Psoas muscle (tissue), 8 donors: ENCODE measurements around the gene TBXAS1. TPM values are rescaled to one million over a fixed set of nuclear protein-coding genes. Genes with fewer than 3 reads are reported as not detected.
A peak's percentile ranks its signal among the peaks of the same experiment; 100 is the strongest.

Experiments used
- ATAC-seq, 4 donors: fragments of 200-7000 bp; cut with Tn5 transposase; one replicate each; pipeline ENCODE4 v1.9.1; 2020; ENCODE audit warnings: moderate library complexity in 3 of 4, mild to moderate bottlenecking in 2 of 4
- DNase-seq, 2 donors: peaks; one replicate each; pipeline ENCODE4 v3.0.0-alpha.2; 2020
- H3K27ac ChIP-seq: fragments of 200-600 bp; one replicate; pipeline ENCODE4 v1.8.0; 2022
- H3K27me3 ChIP-seq, 3 donors: fragments of 200-600 bp in 1 of 3; one replicate each; pipeline versions ENCODE4 v1.6.1 to v1.8.0; 2013 to 2022; ENCODE audit warnings: low read length in 2 of 3, mild to moderate bottlenecking in 2 of 3, moderate library complexity in 1 of 3; ENCODE audit not compliant: insufficient read depth in 3 of 3
- H3K36me3 ChIP-seq, 2 donors: fragments of 200-600 bp in 1 of 2; one replicate each; pipeline versions ENCODE4 v1.6.1 to v1.8.0; 2013 to 2022; ENCODE audit warnings: low read depth in 1 of 2, mild to moderate bottlenecking in 1 of 2, moderate library complexity in 1 of 2; ENCODE audit not compliant: insufficient read depth in 1 of 2
- H3K4me1 ChIP-seq: fragments of 200-600 bp; one replicate; pipeline ENCODE4 v1.8.0; 2022
- H3K4me3 ChIP-seq: fragments of 200-600 bp; one replicate; pipeline ENCODE4 v1.8.0; 2022; ENCODE audit warnings: mild to moderate bottlenecking
- H3K9me3 ChIP-seq: fragments of 200-600 bp; one replicate; pipeline ENCODE4 v1.8.0; 2022
- WGBS, 3 donors: extraction: QIAGEN DNeasy Blood & Tissue Kit; methylation state at CpG; one replicate each; pipeline versions ENCODE4 v1.1.6 to v1.1.7; 2013; 5-methylcytosine and 5-hydroxymethylcytosine counted together
- intact Hi-C, 2 donors: fragments of 100-400 bp; cut with DNase I; formaldehyde crosslinking; loops; one replicate each; pipeline versions ENCODE4 v1.11.0 to v1.14.2; 2022
- polyA plus RNA-seq, 3 donors: library from polyadenylated mRNA; stranded (reverse); fragments of 200-250 nt; gene quantifications; one replicate each; pipeline ENCODE4 v1.2.3, GENCODE V29; 2013
- total RNA-seq, 4 donors: library from RNA; stranded (reverse); fragmentation: NEBNext Ultra II Directional in 2 of 4; extraction: Animal tissue kit (Norgen Biotek cat#: 25700) in 2 of 4; gene quantifications; one replicate each; pipeline versions ENCODE4 v1.2.1 to v1.2.4, GENCODE V29; 2021 to 2023
- TF ChIP-seq, protein P1 (sequence below): fragments of 200-600 bp; IDR thresholded peaks from one replicate; pipeline ENCODE4 v1.8.0; 2022; ENCODE audit warnings: antibody characterized with exemption
- donor health status: healthy with polysubstance abuse.
- donor health status: DM: no; HTN: no; CAD: no; lungs with moderate emphysema.
- donor health status: Bipolar disorder and iron deficiency.
- donor health status: healthy.
- donor health status: DM: yes; HTN: yes; CAD: no.
- donor health status: DM: no; HTN: no; CAD: no.
- donor health status: DM: no; HTN: no; CAD: no.
- donor health status: DM: yes; HTN: yes; CAD: no.

The TBXAS1 gene
- total and polyA plus RNA-seq, 7 donors: 0.90 to 2.9 (median 2.0) TPM

DNA sequence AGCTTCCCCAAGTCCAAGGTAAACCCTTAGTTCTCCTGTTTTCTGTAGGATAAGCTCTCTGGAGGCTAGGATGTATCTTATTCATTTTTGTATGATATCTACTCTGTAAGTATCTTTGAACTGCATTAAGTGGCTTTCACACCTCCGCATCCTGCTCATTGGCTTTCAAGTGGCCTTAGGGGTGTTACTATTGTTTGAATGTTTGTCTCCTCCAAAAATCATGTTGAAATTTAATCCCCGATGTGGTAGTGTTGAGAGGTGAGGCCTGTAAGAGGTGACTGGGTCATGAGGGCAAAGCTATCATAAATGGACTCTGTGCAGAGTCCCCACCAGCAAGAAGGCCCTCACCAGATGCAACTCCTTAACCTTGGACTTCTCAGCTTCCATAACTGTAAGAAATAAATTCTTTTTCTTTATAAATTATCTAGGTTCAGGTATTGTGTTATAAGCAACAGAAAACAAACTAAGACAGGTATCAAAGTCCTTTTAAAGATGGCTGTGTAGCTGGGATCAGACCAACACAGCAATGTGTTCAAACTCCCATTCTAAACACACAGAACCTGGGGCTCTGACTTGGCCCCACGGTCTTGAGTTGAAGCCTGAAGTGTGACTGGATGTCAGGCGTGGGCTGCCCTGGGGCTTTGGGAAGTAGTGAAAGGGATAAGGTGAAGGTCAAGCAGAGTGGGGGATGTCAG, 25.9 kb downstream of the TBXAS1 start:
- intact Hi-C loops: no loop called here
- ATAC-seq: no peak
- H3K4me1 ChIP-seq: peaks cover 6% of the 10 kb centered on the region
- no peak overlapping the region for H3K4me3 ChIP-seq
- H3K27me3 ChIP-seq: no peaks in the 10 kb centered on the region
- TF ChIP-seq, protein P1, sequence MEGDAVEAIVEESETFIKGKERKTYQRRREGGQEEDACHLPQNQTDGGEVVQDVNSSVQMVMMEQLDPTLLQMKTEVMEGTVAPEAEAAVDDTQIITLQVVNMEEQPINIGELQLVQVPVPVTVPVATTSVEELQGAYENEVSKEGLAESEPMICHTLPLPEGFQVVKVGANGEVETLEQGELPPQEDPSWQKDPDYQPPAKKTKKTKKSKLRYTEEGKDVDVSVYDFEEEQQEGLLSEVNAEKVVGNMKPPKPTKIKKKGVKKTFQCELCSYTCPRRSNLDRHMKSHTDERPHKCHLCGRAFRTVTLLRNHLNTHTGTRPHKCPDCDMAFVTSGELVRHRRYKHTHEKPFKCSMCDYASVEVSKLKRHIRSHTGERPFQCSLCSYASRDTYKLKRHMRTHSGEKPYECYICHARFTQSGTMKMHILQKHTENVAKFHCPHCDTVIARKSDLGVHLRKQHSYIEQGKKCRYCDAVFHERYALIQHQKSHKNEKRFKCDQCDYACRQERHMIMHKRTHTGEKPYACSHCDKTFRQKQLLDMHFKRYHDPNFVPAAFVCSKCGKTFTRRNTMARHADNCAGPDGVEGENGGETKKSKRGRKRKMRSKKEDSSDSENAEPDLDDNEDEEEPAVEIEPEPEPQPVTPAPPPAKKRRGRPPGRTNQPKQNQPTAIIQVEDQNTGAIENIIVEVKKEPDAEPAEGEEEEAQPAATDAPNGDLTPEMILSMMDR: no peak
- no peak overlapping the region for H3K27ac ChIP-seq
- H3K36me3 ChIP-seq: no peaks in the 10 kb centered on the region
- no peaks in the 10 kb centered on the region for H3K9me3 ChIP-seq
- WGBS, 3 donors: 81 to 93% (median 83%) methylated on average over 4 of the region's 4 CpGs
- no peak for DNase-seq

DNA sequence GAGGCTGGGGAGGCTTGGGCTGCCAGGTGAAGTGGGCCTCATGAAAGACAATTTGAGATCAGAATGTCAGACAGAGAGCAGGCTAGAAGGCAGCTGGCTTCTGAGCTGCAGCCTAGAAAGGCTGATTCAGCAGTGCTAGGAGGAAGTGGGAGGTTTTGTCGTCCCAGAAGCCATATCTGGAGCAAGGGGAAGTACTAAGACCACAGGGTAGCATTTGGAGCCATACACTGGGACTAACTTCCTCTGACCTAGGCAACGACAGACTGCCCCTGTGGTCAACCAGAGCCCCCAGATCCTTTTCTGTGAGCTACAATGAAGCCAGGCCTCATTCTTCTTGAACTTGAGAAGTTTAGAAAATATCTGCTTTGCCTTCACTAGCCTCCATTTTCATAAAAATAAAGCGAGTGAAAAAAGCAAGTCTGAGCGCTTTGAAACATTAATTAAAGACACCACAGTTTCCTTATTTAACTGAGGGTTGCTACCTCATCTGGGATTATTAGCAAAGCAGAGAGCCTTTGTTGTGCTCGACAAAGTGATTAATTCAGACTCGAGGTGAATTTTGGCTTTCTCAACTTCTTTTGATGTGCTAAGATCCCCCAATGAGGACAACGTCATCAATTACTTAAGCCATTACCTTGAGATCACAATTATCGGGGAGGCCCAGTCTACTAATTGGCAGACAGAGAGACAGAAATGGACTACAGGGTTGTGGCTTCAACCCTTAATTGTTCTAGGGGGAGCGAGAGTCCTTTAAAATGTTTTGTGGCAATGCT, 26.6 kb downstream of the TBXAS1 start:
- Histone ChIP-seq H3K27ac (no peak overlapping the region), H3K9me3 (no peaks in the 10 kb centered on the region), H3K36me3 (no peaks in the 10 kb centered on the region), H3K4me3 (no peak overlapping the region), H3K4me1 (peaks cover 6% of the 10 kb centered on the region), H3K27me3 (no peaks in the 10 kb centered on the region)
- WGBS, 3 donors: 71 to 73% (median 72%) methylated on average over 9 of the region's 9 CpGs
- ATAC-seq: no peak
- DNase-seq: no peak
- TF ChIP-seq, protein P1: no peak
- intact Hi-C loops: no loop called here

DNA sequence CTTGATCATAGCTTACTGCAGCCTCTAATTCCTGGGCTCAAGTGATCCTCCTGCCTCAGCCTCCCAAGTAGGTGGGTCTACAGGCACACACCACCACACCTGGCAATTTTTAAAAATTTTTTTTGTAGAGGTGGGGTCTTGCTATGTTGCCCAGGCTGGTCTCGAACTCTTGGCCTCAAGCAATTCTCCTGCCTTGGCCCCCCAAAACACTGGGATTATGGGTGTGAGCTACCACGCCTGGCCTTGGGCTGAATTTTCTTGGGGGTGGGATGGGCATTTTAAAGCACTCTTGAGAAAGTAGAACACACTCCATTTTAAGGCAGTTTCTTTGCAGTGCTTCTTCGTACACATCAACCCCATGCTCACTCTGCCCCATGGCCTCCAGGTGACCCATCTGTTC, 28.7 kb downstream of the TBXAS1 start:
- peaks cover 6% of the 10 kb centered on the region for H3K4me1 ChIP-seq
- ATAC-seq: no peak
- 84 to 90% (median 88%) methylated on average over 3 of the region's 3 CpGs for WGBS, 3 donors

DNA sequence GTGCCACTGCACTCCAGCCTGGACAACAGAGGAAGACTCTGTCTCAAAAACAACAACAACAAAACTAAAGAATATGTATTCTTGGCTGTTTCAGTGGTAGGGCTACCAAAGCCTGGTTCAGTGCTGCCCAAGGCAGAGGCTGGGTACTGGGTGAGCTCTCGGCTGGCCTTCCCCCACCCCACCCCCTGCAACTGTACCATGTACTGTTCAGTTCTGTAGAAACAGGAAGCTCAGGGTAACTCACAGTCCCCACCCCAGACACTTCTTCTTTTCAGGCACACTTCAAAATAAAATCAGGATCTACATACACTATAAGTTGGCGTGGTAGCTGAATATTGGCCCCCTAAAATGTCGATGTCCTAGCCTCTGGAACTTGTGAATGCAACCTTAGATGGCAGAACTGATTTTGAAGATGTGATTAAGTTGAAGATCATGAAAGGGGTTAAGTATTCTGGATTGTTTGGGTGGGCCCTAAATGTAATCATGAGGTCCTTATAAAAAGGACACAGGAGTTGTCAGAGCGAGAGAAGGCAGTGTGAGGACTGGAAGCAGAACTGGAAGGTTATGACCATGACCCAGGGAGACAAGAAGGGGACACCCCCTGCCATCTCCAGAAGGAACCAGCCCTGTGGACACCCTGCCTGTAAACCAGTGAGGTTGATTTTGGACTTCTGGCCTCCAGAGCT, 31.2 kb downstream of the TBXAS1 start:
- TF ChIP-seq, protein P1: no peak
- H3K27me3 ChIP-seq: no peaks in the 10 kb centered on the region
- H3K4me1 ChIP-seq: no peaks in the 10 kb centered on the region
- WGBS, 3 donors: 56 to 82% (median 79%) methylated on average over 4 of the region's 4 CpGs
- H3K4me3 ChIP-seq: no peak overlapping the region
- no peaks in the 10 kb centered on the region for H3K36me3 ChIP-seq
- no peak overlapping the region for H3K27ac ChIP-seq
- DNase-seq: peak in 1 of 2 donors; percentile 29
- ATAC-seq: peak in 1 of 4 donors; percentile 46
- peaks cover 9% of the 10 kb centered on the region for H3K9me3 ChIP-seq
- intact Hi-C loops: no loop called here

More for the DNA sequence above, 28.7 kb downstream of the TBXAS1 start:
- H3K27ac ChIP-seq: no peak overlapping the region
- H3K36me3 ChIP-seq: no peaks in the 10 kb centered on the region
- no peak for DNase-seq
- intact Hi-C loops: no loop called here
- H3K27me3 ChIP-seq: no peaks in the 10 kb centered on the region
- H3K4me3 ChIP-seq: no peak overlapping the region
- TF ChIP-seq, protein P1: no peak
- H3K9me3 ChIP-seq: no peaks in the 10 kb centered on the region
